GM18499 (cell line): ENCODE measurements around the gene LMTK2.
A peak's percentile ranks its signal among the peaks of the same experiment; 100 is the strongest.

ENCODE experiments used
- ATAC-seq: cut with Tn5 transposase; IDR thresholded peaks from one replicate; pipeline ENCODE4 v1.9.1; 2021; ENCODE audit warnings: moderate number of reproducible peaks; ENCODE audit not compliant: insufficient read depth, unreplicated experiment

Gene LMTK2

GRCh38 chr7:98199131-98199530 is 92.5 kb downstream of the LMTK2 start:
- ATAC-seq, result no peak

GRCh38 chr7:98200364-98200763 is 93.7 kb downstream of the LMTK2 start:
- peak; percentile 27 for ATAC-seq

GRCh38 chr7:98202367-98203195 is 95.9 kb downstream of the LMTK2 start:
- peak; percentile 82 for ATAC-seq

- ATAC-seq, result no peak
Observed at GRCh38 chr7:98203261-98203963, 96.8 kb downstream of the LMTK2 start.

- no peak for ATAC-seq
Observed at GRCh38 chr7:98203964-98204605, 97.4 kb downstream of the LMTK2 start.

- ATAC-seq, result no peak
Observed at GRCh38 chr7:98204670-98205069, 98.0 kb downstream of the LMTK2 start.

- no peak for ATAC-seq
Observed at GRCh38 chr7:98205162-98205845, 98.6 kb downstream of the LMTK2 start.

- ATAC-seq, result no peak
Observed at GRCh38 chr7:98206451-98207330, 100.0 kb downstream of the LMTK2 start.

- ATAC-seq, result no peak
Observed at GRCh38 chr7:98209166-98209920, 102.7 kb downstream of the LMTK2 start.

- ATAC-seq, result no peak
Observed at GRCh38 chr7:98210513-98211220, 104.0 kb downstream of the LMTK2 start.

GRCh38 chr7:98211221-98211675 is 104.6 kb downstream of the LMTK2 start, which contains the start of gene BHLHA15:
Gene BHLHA15 (plus strand): TSS chr7:98211439. CDS start chr7:98212310, 871 bp downstream.
- no peak for ATAC-seq

- no peak for ATAC-seq
Observed at GRCh38 chr7:98211676-98212531, 105.2 kb downstream of the LMTK2 start.

- ATAC-seq, result no peak
Observed at GRCh38 chr7:98212532-98213041, 105.9 kb downstream of the LMTK2 start.

GRCh38 chr7:98213296-98213887 is 106.7 kb downstream of the LMTK2 start:
- ATAC-seq, result no peak

- no peak for ATAC-seq
Observed at GRCh38 chr7:98213888-98214810, 107.5 kb downstream of the LMTK2 start.
